Muscle layer of colon (tissue), 2 donors: ENCODE results near the gene RLN1.
"Not testable (repeated sequence)": the region's sequence is repeated elsewhere in the genome, so short reads cannot be mapped to it uniquely, and the experiment has no call there.

Experiments used
- H3K27ac ChIP-seq: one replicate; pipeline ENCODE4 v1.7.0; 2013; ENCODE audit warnings: low read depth, mild to moderate bottlenecking, low read length, moderate library complexity
- H3K27me3 ChIP-seq, 2 donors: one replicate each; pipeline ENCODE4 v1.7.0; 2013; ENCODE audit warnings: low read length in 2 of 2, mild to moderate bottlenecking in 2 of 2; ENCODE audit not compliant: insufficient read depth in 2 of 2, control insufficient read depth in 1 of 2
- H3K36me3 ChIP-seq: one replicate; pipeline ENCODE4 v1.7.0; 2013; ENCODE audit warnings: mild to moderate bottlenecking, low read length; ENCODE audit not compliant: insufficient read depth
- H3K4me1 ChIP-seq: one replicate; pipeline ENCODE4 v1.7.0; 2013; ENCODE audit warnings: mild to moderate bottlenecking, low read length; ENCODE audit not compliant: insufficient read depth
- H3K4me3 ChIP-seq, 2 donors: one replicate each; pipeline ENCODE4 v1.7.0; 2013; ENCODE audit warnings: low read length in 2 of 2, low read depth in 1 of 2, mild to moderate bottlenecking in 1 of 2, moderate library complexity in 1 of 2
- H3K9ac ChIP-seq: one replicate; pipeline ENCODE4 v1.7.0; 2013; ENCODE audit warnings: low read length
- H3K9me3 ChIP-seq: one replicate; pipeline ENCODE4 v1.7.0; 2013; ENCODE audit warnings: mild to moderate bottlenecking, low read length
- donor health status: abdominal sarcoma.
- donor health status: Adenocarcinoma of cecum.

The RLN1 gene

GRCh38 chr9:5357431-5358105, 17.9 kb upstream of the RLN1 start:
- no peaks in the 10 kb centered on the region for H3K27me3 ChIP-seq

GRCh38 chr9:5355817-5356216, 16.1 kb upstream of the RLN1 start:
- Histone ChIP-seq H3K36me3 (no peaks in the 10 kb centered on the region), H3K9me3 (no peaks in the 10 kb centered on the region), H3K4me1 (no peaks in the 10 kb centered on the region), H3K9ac (no peak overlapping the region), H3K4me3 (no peak overlapping the region), H3K27ac (no peak overlapping the region), H3K27me3 (no peaks in the 10 kb centered on the region)

More at GRCh38 chr9:5357431-5358105, 17.9 kb upstream of the RLN1 start:
- Histone ChIP-seq H3K9me3 (no peaks in the 10 kb centered on the region), H3K4me3 (no peak overlapping the region), H3K4me1 (no peaks in the 10 kb centered on the region), H3K36me3 (no peaks in the 10 kb centered on the region), H3K27ac (no peak overlapping the region), H3K9ac (no peak overlapping the region)

GRCh38 chr9:5355226-5355625, 15.6 kb upstream of the RLN1 start:
- Histone ChIP-seq H3K36me3 (no peaks in the 10 kb centered on the region), H3K9ac (no peak overlapping the region), H3K27me3 (no peaks in the 10 kb centered on the region), H3K27ac (no peak overlapping the region), H3K9me3 (no peaks in the 10 kb centered on the region), H3K4me1 (no peaks in the 10 kb centered on the region), H3K4me3 (no peak overlapping the region)

GRCh38 chr9:5354184-5354583, 14.5 kb upstream of the RLN1 start:
- Histone ChIP-seq H3K9ac (no peak overlapping the region), H3K36me3 (no peaks in the 10 kb centered on the region), H3K27me3 (no peaks in the 10 kb centered on the region), H3K4me3 (no peak overlapping the region), H3K9me3 (no peaks in the 10 kb centered on the region), H3K4me1 (no peaks in the 10 kb centered on the region), H3K27ac (no peak overlapping the region)

- no peak overlapping the region for H3K4me3 ChIP-seq
- H3K27me3 ChIP-seq = no peaks in the 10 kb centered on the region
- H3K36me3 ChIP-seq = no peaks in the 10 kb centered on the region
- H3K9ac ChIP-seq = no peak overlapping the region
- H3K27ac ChIP-seq = no peak overlapping the region
- no peaks in the 10 kb centered on the region for H3K4me1 ChIP-seq
- H3K9me3 ChIP-seq = no peaks in the 10 kb centered on the region
These were observed 13.1 kb upstream of the RLN1 start for GRCh38 chr9:5352637-5353248.

GRCh38 chr9:5336688-5337087, 3.0 kb downstream of the RLN1 start:
- H3K27ac ChIP-seq = no peak overlapping the region
- H3K9ac ChIP-seq = no peak overlapping the region
- H3K4me1 ChIP-seq = no peaks in the 10 kb centered on the region
- H3K9me3 ChIP-seq = no peaks in the 10 kb centered on the region
- no peaks in the 10 kb centered on the region for H3K36me3 ChIP-seq
- H3K4me3 ChIP-seq = no peak overlapping the region
- H3K27me3 ChIP-seq = no peaks in the 10 kb centered on the region

- H3K27ac ChIP-seq, H3K4me3 ChIP-seq, H3K4me1 ChIP-seq, H3K9me3 ChIP-seq, H3K36me3 ChIP-seq, H3K9ac ChIP-seq, H3K27me3 ChIP-seq: not testable (repeated sequence)
These were observed 8.4 kb downstream of the RLN1 start for GRCh38 chr9:5331276-5331675.

GRCh38 chr9:5326893-5327548, 12.7 kb downstream of the RLN1 start:
- Histone ChIP-seq H3K9ac (no peak overlapping the region), H3K4me3 (no peak overlapping the region), H3K36me3 (no peaks in the 10 kb centered on the region), H3K27ac (no peak overlapping the region), H3K4me1 (no peaks in the 10 kb centered on the region), H3K9me3 (no peaks in the 10 kb centered on the region), H3K27me3 (no peaks in the 10 kb centered on the region)

- Histone ChIP-seq H3K9ac (no peak overlapping the region), H3K4me3 (no peak overlapping the region), H3K36me3 (no peaks in the 10 kb centered on the region), H3K27me3 (no peaks in the 10 kb centered on the region), H3K4me1 (no peaks in the 10 kb centered on the region), H3K27ac (no peak overlapping the region), H3K9me3 (no peaks in the 10 kb centered on the region)
These were observed 13.5 kb downstream of the RLN1 start for GRCh38 chr9:5326187-5326586.

- not testable (repeated sequence) for H3K4me3 ChIP-seq, H3K27me3 ChIP-seq, H3K27ac ChIP-seq, H3K9ac ChIP-seq, H3K4me1 ChIP-seq, H3K9me3 ChIP-seq, H3K36me3 ChIP-seq
These were observed 18.1 kb downstream of the RLN1 start for GRCh38 chr9:5321601-5322000.

- H3K27ac ChIP-seq = no peak overlapping the region
These were observed 18.6 kb downstream of the RLN1 start for GRCh38 chr9:5321058-5321457.

GRCh38 chr9:5316406-5316805, 23.3 kb downstream of the RLN1 start:
- H3K4me1 ChIP-seq, H3K4me3 ChIP-seq, H3K9ac ChIP-seq, H3K27ac ChIP-seq, H3K9me3 ChIP-seq, H3K36me3 ChIP-seq, H3K27me3 ChIP-seq: not testable (repeated sequence)

More at GRCh38 chr9:5321058-5321457, 18.6 kb downstream of the RLN1 start:
- Histone ChIP-seq H3K4me1 (no peaks in the 10 kb centered on the region), H3K4me3 (no peak overlapping the region), H3K27me3 (no peaks in the 10 kb centered on the region), H3K36me3 (no peaks in the 10 kb centered on the region), H3K9ac (no peak overlapping the region), H3K9me3 (no peaks in the 10 kb centered on the region)
